Astrocyte of the cerebellum (primary cell): Measurements from ENCODE around the gene CBLC.
"Not testable (repeated sequence)": the region's sequence is repeated elsewhere in the genome, so short reads cannot be mapped to it uniquely, and the experiment has no call there.

Source experiments
- DNase-seq: peaks from one replicate; pipeline ENCODE4 v3.0.0-alpha.2; 2011; ENCODE audit warnings: low read depth
- H3K4me3 ChIP-seq: 2 replicates; pipeline ENCODE4 v1.5.1; 2011; ENCODE audit warnings: mild to moderate bottlenecking, low read depth, low read length, moderate library complexity
- in situ Hi-C: cut with HindIII; loops from 2 replicates; pipeline ENCODE4 v1.10.0; 2017; ENCODE audit warnings: low sequenced_read_pairs
- TF ChIP-seq, protein P1 (sequence below): IDR thresholded peaks from 2 replicates; pipeline ENCODE4 v1.5.1; 2012; ENCODE audit warnings: low read length, low read depth, moderate library complexity, mild to moderate bottlenecking; ENCODE audit errors: missing control alignments

Gene CBLC

DNA sequence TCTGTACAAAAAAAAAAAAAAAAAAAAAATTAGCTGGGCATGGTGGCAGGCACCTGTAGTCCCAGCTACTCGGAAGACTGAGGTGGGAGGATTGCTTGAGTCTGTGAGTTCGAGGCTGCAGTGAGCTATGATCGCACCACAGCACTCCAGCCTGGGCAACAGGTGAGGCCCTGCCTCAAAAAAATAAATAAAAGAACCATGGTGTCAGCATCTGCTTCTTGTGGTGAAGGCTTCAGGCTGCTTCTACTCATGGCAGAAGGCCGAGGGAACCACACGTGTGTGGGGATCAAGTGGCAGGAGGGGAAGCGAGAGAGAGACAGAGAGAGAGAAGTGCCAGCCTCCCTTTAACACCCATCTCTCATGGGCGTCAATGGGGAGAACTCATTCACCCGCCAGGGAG lies 15.7 kb upstream of the CBLC start:
- in situ Hi-C loops, result no loop called here
- TF ChIP-seq, protein P1, sequence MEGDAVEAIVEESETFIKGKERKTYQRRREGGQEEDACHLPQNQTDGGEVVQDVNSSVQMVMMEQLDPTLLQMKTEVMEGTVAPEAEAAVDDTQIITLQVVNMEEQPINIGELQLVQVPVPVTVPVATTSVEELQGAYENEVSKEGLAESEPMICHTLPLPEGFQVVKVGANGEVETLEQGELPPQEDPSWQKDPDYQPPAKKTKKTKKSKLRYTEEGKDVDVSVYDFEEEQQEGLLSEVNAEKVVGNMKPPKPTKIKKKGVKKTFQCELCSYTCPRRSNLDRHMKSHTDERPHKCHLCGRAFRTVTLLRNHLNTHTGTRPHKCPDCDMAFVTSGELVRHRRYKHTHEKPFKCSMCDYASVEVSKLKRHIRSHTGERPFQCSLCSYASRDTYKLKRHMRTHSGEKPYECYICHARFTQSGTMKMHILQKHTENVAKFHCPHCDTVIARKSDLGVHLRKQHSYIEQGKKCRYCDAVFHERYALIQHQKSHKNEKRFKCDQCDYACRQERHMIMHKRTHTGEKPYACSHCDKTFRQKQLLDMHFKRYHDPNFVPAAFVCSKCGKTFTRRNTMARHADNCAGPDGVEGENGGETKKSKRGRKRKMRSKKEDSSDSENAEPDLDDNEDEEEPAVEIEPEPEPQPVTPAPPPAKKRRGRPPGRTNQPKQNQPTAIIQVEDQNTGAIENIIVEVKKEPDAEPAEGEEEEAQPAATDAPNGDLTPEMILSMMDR, result no peak
- H3K4me3 ChIP-seq, result no peak overlapping the region
- DNase-seq, result no peak

DNA sequence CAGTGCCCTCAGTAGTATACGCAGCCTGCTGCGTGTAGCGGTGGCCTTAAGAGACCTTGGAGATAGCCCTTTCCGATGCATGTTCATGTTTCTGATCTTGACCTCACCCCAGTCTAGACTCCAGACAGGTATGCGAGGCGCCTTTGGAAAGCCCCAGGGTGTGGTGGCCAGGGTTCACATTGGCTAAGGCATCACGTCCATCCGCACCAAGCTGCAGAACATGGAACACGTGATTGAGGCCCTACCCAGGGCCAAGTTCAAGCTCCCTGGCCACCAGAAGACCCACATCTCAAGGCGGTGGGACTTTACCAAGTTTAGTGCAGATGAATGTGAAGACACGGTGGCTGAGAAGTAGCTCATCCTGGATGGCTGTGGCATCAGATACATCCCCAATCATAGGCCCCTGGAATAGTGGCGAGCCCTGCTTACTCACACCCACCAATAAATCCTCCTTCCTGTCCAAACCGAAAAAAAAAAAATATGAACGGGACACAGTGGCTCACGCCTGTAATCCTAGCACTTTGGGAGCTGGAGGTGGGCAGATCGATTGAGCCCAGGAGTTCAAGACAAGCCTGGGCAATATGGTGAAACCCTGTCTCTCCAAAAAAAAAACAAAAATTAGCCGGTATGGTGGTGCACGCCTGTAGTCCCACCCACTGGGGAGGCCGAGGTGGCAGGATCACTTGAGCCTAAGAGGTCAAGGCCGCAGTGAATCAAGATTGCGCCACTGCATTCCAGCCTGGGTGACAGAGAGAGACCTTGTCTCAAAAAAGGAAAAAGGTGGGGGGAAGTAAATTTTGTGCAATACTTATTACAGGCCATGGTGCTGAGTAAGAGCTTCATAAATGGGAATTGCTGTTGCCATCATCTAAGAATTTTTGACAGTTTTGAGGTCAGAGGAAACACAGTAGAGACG lies 12.4 kb upstream of the CBLC start:
- in situ Hi-C loops, result no loop called here
- TF ChIP-seq, protein P1, result no peak
- no peak for DNase-seq
- H3K4me3 ChIP-seq, result no peak overlapping the region

DNA sequence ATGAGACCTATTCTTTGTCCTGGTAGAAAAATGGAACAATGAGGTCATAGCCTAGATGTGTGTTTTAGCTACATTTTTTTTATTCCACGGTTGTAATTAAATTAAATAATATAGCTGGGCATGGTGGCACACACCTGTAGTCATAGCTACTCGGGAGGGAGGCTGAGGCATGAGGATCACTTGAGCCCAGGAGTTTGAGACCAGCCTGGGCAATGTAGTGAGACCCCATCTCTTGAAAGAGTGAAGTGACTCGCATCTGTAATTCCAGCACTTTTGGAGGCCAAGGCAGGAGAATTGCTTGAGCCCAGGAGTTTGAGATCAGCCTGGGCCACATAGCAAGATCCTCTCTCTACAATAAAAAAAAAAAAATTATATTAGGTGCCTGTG lies 11.7 kb upstream of the CBLC start:
- H3K4me3 ChIP-seq, result no peak overlapping the region
- TF ChIP-seq, protein P1, result no peak
- in situ Hi-C loops, result no loop called here
- no peak for DNase-seq

DNA sequence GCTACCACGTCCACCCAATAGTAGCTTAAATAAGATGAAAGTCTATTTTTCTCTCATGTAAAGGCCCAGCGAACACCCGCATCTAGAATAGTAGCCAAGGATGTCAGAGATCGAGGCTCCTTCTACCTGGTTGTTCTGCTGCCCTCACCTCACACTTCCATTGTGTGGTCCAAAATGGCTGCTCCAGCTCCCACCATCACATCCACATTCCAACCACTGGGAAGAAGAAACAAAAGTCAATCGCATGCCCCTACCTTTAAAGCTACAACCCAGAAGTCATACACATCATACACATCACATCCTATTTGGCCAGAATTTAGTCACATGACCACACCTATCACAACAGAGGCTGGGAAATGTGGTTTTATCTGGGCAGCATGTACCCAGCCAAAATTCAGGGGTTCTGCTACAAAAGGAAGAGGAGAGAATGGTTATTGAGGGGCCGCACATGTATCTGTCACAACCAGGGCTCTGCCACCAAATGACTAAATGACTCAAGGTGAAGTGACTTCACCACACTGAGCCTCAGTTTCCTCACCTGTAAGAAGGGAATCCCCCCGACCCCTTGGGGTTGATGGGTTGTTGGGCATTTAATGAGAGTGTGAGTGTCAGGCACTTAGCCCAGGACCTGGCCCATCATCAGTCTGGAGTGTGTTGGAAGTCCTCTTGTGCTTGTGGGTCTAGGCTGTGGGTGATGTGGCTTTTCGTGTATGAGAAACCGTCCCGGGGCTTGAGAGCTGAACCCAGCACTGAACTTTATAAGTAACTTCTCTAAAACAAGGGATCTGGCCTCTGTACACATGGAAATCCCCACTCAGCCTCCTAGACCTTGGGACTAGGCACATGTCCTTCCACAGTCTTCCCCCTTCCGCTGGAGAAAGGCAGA lies 10.2 kb upstream of the CBLC start:
- H3K4me3 ChIP-seq, result no peak overlapping the region
- TF ChIP-seq, protein P1, result no peak
- DNase-seq, result no peak
- in situ Hi-C loops, result no loop called here

DNA sequence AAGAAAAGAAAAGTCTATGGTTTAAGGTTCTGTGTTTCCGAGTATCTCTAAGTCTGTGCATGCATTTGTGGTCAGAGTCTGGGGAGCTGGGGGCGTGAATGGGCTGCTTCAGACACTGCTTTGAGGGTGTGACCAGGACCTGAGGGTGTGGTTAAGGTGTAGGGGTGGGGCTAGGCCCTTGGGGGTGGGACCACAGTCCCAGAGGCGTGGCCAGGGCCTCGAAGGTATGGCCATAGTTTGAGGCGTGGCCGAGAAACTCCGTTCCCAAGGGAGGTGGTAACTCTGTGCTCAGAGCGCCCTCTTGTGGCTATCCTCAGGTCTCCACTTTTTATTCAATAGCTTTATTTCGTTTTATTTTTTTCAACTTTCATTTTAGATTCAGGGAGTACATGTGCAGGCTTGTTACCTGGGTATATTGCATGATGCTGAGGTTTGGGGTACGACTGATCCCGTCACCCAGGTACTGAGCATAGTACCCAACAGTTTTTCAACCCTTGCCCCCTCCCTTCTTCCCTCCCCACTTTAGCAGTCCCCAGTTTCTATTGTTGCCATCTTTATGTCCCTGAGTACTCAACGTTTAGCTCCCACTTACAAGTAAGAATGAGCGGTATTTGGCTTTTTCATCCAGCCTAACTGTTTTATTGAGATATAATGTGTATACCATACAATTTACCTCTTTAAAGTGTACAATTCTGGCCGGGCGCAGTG lies 7.0 kb upstream of the CBLC start:
- H3K4me3 ChIP-seq, result no peak overlapping the region
- DNase-seq, result peak; percentile 92

DNA sequence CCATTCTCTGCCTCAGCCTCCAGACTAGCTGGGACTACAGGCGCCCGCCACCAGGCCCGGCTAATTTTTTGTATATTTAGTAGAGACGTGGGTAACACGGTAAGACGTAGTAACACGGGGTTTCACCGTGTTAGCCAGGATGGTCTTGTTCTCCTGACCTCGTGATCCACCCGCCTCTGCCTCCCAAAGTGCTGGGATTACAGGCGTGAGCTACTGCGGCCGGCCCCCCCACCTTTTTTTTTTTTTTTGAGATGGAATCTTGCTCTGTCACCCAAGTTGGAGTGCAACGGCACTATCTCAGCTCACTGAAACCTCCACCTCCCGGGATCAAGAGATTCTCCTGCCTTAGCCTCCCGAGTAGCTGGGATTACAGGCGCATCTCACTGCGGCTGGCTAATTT lies 5.5 kb upstream of the CBLC start:
- DNase-seq, in situ Hi-C loops, H3K4me3 ChIP-seq: not testable (repeated sequence)

More for the DNA sequence above, 7.0 kb upstream of the CBLC start:
- TF ChIP-seq, protein P1, result peak; percentile 64
- in situ Hi-C loops, result no loop called here
